Muscle of arm (tissue), 12 donors: ENCODE data around the gene KDM4C. TPM values are rescaled to one million over a fixed set of nuclear protein-coding genes. Genes with fewer than 3 reads are reported as not detected.
A peak's percentile ranks its signal among the peaks of the same experiment; 100 is the strongest.
"Not testable (repeated sequence)": the region's sequence is repeated elsewhere in the genome, so short reads cannot be mapped to it uniquely, and the experiment has no call there.

Source experiments
- DNase-seq: peaks from one replicate; pipeline ENCODE4 v3.0.0-alpha.2; 2013
- polyA plus RNA-seq, 12 donors: library from polyadenylated mRNA; unstranded; fragments of 120-200 nt; gene quantifications; one replicate each; pipeline ENCODE4 v1.2.1, GENCODE V29; 2013; ENCODE audit not compliant: insufficient read length in 12 of 12

KDM4C gene
- polyA plus RNA-seq, 12 donors: 10.7 to 32.0 (median 13.4) TPM; not detected in 1

DNA sequence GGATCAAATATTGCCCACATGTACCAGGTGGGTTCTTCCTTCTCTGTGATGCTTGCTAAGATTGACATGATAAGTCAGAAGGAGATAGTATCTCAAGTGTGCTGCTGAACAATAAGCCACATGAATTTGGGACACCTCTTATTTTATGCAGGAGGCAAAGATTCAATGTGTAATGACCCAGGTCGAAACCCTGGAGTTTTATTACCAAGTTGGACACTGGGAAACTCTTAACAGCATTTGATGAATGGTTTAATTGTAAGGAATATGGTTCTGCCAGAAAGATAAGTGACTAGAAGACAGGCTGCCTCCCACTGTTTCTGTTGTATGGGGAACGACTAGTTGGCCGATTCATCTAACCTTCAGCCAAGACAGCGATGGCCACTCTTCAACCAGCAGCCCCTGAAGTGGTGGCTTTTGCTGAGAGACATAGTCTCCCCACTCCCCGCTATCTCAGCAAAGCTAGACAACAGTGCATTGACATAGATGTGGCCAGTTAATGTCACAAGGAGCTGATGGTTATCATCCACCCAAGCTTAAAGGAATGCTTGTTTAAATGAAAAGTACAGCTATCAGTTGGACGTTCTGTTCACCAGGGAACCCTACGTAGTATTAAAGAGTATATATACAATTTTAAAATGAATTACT lies 407.7 kb downstream of the KDM4C start:
- DNase-seq: no peak

DNA sequence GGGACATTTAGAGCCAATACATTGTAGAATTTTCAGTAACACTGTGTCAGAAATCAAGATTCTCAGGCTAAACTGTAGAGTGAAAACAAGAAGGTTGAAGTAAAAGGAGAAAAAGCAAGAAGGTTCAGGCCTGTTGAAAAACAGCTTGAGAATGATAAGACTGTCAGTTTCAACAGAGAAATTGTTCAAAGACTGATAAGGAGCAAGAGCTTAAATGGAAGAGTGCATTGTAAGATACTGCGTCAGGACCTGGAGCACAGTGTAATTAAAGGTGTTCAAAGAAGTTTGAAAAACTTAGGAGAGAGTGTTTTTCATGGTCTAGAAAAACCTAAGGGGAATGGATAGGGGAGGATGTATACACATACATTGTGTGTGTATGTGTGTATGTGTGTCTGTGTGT lies 408.3 kb downstream of the KDM4C start:
- DNase-seq: no peak

DNA sequence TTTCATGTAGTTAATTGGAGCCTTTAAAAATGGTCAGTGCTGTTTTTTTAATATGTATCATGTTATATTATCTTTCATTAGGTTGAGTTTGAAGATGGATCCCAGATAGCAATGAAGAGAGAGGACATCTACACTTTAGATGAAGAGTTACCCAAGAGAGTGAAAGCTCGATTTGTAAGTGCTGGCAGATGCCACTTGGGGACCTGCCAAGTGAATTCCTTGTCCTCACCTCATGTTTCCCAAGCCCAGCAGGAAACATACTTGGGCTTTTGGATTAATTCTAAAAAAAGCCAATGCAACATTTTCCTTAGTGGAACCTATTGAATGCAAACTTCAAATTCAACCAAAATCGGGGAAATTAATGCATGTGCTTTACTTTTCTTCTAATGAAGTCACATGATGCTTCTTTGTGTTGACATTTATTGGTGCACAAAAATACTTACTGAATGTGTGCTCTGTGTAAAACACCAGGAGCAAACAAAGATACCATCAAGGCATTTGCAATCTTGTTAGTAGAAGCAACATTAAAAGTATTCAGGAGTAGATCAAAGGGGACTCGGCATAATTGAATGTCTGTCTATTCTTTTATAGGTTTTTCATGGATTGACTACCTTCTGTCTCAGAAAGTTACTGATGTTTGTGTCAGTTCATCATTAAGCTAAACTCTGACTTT lies 412.1 kb downstream of the KDM4C start:
- DNase-seq: no peak

DNA sequence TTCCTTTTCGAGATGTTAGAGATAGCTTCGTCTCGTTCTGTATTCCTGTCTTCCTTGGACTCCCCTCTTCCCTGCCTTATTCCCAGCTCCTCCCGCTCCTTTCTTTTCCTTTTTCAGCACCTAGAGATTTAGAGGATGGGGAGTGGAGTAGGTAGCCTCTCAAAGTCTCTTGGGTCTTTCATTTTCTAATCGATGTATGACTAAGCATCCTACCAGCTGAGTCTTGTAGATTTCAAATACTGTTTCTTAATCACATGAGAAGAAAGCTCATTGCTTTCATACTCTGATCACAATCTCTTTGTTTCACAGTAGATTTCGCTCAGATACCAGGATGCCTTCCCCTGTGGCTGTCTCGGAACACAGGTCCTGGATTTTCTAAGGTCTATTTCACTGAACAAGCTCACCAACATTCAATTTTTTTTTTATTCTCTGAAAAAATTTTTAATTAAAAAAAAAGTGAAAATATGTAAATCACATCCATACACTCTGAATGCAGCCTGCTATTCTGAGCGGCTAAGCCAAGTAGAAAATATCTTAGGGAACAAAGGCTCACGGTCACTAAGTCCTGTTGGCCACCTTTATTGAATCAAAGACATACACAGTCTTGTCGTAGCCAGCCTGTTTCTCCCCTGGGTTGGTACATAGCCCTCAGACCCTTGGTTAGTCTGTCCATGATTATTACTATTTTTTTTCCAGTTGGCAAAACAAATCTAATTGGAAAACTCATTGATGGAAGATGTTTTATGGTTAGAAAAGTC lies 413.8 kb downstream of the KDM4C start:
- no peak for DNase-seq

DNA sequence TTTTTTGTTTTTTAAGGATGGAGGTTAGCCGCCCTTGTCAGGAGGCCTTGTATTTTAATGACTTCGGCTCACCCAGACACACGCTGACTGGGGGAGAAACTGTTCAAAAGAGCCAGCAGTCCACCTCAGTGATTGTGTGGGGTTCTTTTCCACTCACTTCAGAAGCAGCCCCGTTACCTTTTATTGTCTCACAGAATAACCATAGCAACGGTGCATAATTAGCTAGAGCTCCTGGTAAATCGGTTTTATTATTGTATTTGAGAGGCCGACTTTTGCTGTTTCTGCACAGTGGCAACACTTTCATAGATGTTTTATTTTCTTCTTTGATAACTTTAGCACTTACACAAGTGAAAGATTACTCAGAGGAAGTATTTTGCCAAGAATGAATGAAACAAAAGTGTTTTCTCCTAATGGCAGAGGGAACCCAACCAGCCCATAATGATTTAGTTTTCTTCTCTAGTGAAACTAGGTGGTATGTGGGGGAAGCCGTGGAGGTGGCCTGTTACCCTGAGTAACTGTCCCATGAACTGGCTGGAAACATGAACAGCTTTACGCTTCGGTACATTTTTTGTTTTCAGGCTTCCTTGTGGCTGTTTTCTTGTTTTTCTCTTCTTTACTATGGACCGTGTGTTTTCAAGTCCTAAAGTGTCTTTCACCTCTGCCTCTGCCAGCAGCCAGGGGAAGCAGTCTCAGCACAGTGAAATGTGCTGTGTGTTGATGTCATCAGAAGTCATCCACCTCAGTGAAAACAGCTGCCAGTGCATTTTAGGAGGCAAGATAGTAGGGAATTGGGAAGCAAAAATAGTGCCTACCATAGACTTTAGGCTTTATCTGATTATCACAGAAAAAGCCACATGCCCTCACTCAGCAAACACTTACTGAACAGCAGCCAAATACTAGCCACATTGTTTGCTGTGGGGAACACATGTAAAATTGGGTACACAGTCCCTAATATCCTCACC lies 414.7 kb downstream of the KDM4C start:
- no peak for DNase-seq

DNA sequence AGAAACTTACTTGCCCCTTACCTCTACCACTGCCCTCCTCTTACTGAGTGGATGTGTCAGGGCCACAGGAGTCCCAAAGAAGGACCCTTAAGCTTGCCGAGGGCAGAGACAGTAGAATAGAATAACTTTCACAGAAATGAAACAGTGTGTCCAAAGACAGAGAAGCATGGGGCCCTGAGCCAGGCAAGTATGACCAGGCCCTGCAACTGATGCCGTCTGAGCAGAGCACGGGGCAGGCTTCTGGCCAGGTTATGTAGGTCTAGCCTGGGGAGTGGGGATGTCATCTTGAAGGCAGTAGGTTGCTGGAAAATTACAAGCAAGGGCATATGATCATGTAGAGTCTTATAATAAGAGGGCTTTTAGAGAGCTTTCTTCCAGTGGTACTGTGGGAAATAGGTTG lies 415.4 kb downstream of the KDM4C start:
- peak; percentile 23 for DNase-seq

DNA sequence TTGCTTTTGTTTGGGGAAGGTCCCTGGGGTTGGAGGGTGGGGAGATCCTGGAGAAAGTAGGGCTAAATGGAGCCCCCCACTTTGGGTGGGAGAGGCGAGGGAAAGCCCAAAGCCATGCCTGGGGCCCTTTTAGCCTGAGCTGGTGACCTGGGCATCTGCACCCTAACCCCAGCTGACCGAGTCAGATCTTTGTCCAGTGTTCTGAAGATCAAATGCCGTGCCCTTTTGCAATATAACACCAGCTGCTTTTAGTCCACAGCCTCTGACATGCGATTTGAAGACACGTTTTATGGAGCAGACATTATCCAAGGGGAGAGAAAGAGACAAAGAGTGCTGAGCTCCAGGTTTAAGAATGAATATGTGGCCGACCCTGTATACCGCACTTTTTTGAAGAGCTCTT lies 416.5 kb downstream of the KDM4C start:
- no peak for DNase-seq

DNA sequence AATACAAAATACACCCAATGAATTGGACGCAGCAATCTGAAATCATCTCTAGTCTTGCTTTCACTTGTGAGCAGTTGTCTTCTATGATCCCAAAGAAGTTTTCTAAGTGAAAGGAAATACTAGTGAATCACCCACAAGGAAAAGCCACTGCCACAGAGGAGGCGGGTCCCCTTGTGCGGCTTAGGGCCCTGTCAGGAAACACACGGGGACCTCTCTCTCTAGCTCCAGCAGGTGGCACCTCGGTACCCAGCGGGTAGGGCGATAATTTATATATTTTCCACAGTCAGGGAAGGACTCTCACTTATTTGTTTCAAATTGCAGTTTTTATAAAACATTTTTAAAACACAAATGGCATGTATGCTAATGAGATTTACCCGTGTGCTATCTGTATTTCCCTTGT lies 417.1 kb downstream of the KDM4C start:
- no peak for DNase-seq

DNA sequence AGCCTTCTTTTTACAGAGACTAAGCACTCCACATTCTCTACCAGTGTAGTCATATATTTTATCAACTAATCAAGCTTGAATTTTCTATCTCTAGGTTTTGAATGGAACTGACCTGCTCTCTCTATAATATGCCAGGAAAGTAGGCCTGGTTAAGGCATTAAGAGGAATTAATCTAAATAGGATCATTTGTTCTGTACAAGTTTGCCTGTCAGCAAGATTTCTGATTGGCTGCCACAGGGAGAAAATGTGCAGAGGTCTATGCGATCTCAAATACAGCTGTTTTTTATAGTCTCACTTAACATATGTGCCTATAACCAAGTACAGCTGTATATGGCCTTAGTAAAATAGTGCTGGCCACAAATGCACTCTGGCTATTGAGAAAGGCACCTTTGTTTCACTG lies 418.8 kb downstream of the KDM4C start:
- DNase-seq: peak; percentile 45

DNA sequence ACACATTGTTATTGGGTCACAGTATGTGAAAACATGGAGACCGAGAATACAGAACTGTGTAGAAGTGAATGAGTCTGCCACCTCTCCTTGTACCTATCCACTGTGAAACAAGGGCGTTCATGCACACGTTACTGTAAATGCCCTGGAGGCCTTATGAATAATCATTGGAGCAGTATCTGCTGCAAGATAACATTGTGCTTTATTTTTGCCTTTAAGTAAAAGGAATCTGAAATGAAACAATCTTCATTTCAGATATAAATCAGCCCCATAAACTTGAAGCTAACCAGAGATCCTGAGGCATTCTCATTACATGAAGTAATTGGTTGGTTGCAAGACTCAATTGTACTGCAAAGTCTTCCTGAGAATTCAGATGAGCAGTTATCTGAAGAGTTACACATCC lies 419.6 kb downstream of the KDM4C start:
- DNase-seq: no peak

DNA sequence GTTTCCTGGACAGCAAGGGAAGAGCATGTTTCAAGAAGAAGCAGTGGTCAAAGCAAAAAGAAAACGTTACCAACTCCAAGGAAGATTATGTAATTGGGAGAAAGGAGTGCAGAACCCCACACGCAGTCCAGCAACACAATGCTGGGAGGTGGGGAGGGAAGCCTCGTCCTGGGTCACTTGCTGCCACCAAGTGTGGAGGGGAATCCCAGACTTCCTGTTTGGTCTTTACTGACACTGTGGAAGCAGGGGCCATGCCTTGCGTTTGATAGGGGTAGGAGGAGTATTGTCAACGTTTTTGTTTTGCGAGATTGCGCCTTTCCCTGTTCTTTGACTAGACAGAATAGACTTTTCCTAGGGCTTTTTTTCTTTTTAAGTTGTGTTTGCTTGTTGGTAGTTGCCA lies 421.0 kb downstream of the KDM4C start:
- no peak for DNase-seq

DNA sequence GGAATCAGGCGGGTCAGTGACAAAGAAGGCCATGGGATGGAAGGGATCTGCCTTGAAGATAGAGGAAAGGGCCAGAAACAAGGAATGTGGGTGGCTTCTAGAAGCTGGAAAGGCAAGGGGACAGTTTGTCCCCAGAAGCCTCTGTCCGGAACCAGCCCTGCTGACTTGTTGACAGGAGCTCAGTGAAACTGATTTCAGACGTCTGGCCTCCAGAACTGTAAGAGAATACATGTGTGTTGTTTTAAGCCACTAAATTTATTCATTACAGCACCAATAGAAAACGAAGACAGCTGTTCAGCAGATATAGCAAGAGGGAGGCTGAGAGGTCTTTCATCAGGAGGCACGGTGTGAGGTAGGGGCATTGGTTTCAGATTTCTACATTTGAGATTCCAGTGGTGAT lies 422.5 kb downstream of the KDM4C start:
- no peak for DNase-seq

DNA sequence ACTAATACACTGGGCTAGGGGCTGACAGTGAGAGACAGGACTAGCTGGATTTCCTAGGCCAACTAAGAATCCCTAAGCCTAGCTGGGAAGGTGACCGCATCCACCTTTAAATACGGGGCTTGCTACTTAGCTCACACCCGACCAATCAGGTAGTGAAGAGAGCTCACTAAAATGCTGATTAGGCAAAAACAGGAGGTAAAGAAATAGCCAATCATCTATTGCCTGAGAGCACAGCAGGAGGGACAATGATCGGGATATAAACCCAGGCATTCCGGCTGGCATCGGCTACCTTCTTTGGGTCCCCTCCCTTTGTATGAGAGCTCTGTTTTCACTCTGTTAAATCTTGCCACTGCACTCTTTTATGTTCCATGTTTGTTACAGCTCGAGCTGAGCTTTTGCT lies 425.4 kb downstream of the KDM4C start:
- DNase-seq: not testable (repeated sequence)

DNA sequence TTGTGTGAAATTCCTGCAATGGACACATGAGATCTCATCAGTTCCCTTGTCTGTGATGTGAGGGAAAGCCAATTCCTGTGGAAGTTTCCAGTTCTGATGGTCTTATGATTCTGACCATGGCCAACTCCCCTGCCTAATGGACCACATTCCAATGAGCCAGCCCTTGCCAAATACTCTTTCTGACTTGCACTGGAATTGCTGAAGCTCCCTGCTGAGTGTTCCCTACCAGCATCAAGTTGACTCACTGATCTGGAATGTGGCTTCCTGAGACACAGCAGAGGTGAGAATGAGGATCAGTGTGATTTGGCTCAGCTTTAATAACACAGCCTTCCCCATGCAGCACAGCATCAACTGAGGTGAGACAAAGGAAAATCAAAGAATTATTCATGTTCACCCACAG lies 427.8 kb downstream of the KDM4C start:
- no peak for DNase-seq

DNA sequence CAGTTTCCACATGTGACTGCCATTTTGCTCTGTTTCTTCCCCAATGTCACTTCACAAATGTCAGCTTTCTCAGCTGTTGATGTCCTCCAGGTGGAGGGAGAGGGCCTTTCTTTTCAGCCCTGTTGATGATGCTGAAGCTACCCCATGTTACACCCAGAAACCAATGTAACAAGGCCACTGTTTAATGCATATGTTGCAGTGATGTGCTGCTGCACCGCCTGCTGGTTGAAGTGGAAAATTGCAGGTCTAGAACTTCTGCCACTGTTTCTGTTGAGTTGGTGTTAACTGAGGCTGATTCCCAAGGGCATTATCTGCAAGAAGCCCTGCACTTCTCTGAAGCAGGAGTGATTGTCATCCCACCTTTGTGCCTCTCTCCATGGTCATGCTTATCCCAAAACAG lies 428.4 kb downstream of the KDM4C start:
- no peak for DNase-seq

DNA sequence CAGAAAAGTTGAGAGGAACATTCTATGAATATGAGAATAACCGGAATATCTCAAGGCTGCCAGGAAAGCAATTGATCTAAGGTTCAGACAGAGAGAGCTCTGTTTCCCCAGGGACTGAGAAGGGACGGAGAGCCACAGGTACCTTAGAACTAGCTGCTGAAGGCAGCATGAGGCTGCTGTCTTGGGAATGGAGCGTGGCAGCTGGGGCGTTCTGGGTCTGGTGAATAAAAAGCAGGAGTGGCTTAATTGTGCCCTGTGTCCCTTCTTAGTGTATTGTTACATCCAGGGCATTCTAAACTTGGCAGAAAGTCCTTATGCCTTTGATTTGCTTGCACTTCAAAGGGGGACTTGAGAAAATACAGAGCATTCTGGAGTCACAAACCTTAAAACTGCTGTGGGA lies 434.5 kb downstream of the KDM4C start:
- DNase-seq: no peak

DNA sequence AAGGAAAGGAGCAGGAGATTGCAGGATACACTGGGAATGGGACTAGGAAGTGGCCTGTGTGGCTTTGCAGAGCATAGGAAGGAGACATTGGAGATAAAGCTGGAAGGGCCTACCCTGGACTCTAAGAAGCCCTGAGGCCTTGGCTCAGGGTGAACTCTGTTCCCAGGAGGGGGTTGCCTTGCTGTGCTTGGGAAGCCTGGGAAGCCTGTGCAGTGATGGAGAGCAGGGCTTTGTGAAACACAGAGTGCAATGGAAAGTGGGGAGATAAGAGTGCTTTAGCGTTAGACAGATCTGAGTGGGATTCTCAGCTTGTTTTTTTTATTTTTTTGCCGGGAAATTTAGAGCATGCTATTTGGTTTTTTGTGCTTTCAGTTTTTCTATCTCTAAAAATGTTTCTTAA lies 437.8 kb downstream of the KDM4C start:
- no peak for DNase-seq

DNA sequence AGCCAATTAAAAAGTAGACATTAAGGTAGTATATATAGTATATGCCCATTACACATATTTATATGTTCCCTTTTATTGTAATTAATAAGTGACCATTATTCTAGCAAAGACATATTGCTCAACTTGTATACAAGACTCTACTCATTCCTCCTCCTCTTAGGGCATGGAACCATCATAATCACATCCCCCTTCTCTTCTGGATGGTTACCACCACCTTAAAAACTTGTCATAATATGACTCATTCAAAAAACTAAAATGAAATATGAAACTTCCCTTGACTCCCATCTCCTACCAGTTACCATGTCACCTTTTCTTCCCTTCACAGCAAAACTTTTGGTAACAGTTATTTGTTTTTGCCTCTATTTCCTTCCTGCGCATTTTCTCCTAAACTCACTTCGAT lies 438.7 kb downstream of the KDM4C start:
- no peak for DNase-seq

DNA sequence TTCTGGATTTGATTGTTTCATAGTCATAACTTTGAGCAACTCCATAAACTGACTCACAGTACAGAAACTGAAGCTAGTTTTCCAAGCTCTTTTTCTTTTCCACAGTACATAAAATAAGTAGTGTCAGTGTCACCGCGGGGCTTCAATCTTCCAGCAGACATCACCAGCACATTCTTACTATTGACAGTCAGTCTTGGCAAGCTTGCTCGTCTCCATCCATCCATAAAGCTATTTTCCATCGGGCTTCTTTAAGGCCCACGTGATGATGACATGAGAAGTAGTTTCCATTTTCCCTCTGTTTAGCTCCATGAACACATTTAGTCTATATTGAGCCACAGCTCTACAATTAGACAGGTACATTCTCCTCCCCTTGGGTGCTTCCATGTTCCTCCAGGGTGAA lies 443.4 kb downstream of the KDM4C start:
- DNase-seq: no peak

DNA sequence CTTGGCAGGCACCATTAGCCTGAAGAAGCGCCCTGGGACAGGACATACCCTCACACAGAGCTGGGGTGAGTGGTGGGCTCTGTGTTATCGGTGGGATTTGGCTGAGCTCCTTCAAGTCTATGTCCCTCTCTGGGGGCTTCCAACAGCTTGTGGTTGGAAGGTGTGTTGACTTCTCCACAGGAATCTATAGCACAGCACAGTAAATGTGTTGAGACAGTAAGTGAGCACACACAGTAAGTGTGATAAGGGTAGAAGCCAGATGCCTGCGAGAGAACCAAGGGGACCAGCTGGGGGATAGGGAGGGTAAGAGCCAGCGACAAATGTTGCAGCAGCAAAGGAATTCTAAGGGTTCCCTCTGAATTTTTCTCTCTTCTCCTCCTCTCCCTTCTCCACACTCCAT lies 448.0 kb downstream of the KDM4C start:
- DNase-seq: no peak

DNA sequence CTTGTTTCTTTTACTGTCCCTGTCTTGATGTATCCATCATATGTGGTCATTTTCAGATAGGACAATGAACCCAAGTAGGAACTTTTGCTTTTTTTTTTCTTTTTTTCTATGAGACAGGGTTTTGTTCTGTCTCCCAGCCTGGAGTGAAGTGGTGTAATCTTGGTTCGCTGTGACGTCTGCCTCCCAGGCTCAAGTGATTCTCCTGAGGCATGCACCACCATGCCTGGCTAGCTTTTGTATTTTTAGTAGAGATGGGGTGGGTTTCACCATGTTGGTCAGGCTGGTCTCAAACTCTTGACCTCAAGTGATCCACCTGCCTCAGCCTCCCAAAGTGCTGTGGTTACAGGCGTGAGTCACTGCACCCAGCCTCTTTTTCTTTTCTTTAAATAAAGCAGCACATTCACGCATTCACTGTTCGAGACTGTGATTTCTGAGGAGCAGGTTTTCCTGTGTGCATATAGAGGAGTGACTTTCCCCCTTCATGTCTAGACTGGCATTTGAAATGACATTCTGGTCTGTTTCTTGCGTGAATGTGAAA lies 448.5 kb downstream of the KDM4C start:
- DNase-seq: no peak
